Thyroid gland (tissue), 4 donors: ENCODE measurements around the gene NAV2.

Experiments
- CTCF ChIP-seq, 6 experiments: fragments of 200-600 bp in 3 of 6; fragments of 450-650 bp in 3 of 6; sonication (generic) in 3 of 6; IDR thresholded peaks; one replicate each; pipeline ENCODE4 v1.5.1; 2016 to 2019; ENCODE audit warnings: antibody characterized with exemption in 6 of 6, mild to moderate bottlenecking in 2 of 6, inconsistent platforms in 1 of 6, moderate library complexity in 1 of 6
- POLR2A ChIP-seq, 2 donors: fragments of 450-650 bp; IDR thresholded peaks; one replicate each; pipeline ENCODE4 v1.6.1; 2017; ENCODE audit warnings: antibody characterized with exemption in 2 of 2, mild to moderate bottlenecking in 2 of 2, moderate library complexity in 1 of 2

GRCh38 chr11:19737575-19737974 is 24.9 kb downstream of the NAV2 start:
- TF ChIP-seq CTCF (IDR thresholded peaks at IDR 0.05) (no peak), POLR2A (IDR thresholded peaks at IDR 0.05) (no peak)
